ENCODE data around the gene ZNF774.
"Not testable (repeated sequence)": the region's sequence is repeated elsewhere in the genome, so short reads cannot be mapped to it uniquely, and the experiment has no call there.

ZNF774 gene

DNA sequence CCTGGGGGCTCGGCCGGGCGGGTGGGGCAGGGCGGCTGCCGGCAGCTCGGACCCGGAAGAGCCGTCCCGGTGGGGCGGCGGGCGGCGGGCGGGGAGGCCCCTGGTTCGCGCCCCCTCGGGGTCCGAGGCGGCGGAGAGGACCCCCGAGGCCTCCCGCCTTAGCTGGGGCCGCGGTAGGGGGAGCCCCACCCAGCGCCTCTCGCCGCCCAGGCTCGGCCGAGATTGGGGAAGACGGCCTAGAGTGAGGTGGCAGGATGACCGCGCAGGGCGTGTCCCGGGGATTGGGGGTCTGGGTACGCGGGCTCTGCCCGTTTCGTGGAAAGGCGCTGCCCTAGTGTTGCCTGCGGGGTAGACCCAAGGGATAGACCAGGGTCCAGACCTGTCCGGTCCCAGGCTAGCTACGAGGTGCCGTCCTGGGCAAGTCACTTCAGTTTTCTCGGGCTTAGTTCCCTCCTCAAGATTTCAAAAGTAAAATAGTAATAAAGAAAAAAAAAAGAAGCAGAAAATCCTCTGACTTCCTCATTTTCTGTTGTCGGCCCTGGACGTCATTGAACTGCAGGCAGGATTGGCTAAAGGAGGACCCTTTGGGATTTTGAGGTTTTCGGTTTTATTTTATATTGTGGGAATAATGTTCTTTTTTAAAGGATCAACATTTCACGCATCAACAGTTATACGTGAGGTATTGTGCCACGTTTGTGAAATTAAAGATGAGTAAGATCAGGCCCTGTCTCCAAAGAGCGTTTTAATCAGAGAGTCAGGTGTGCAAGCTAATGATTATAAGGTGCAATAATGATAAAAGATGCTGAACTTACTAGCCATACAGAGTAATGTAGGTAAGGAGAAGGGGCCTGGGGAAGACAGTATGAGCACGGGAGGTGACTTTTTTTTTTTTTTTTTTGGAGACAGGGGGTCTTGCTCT, 36.6 kb downstream of the ZNF774 start:
- peak; percentile 77 for DNase-seq (ENCODE audit: low read depth, low spot score)

DNA sequence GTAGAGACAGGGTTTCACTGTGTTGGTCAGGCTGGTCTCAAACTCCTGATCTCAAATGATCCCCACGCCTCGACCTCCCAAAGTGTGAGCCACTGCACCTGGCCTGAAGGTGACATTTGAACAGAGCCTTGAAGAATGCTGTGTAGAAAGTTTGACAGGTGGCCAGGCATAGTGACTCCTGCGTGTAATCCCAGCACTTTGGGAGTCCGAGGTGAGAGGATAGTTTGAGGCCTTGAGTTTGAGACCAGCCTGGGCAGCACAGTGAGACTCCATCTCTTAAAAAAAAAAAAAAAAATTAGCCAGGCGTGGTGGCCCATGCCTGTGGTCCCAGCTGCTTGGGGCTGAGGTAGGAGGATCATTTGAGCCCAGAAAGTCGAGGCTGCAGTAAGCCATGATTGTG, 37.4 kb downstream of the ZNF774 start:
- DNase-seq (ENCODE audit: low read depth, low spot score): no peak

DNA sequence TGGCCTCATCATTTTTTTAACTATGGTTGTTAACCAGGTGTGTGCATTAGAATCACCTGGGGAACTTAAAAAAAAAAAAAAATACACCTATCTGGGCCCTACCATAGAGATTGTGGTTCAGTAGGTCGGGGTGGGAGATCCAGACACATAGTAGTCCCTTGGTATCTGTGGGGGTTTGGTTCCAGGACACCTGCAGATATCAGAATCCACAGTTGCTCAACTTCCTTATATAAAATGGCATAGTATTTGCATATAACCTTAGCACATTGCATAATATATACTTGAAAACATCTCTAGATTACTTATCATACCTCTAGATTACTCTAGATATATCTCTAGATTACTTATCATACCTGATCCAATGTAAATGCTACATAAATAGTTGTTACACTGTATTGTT, 41.0 kb downstream of the ZNF774 start:
- no peak for DNase-seq (ENCODE audit: low read depth, low spot score)

DNA sequence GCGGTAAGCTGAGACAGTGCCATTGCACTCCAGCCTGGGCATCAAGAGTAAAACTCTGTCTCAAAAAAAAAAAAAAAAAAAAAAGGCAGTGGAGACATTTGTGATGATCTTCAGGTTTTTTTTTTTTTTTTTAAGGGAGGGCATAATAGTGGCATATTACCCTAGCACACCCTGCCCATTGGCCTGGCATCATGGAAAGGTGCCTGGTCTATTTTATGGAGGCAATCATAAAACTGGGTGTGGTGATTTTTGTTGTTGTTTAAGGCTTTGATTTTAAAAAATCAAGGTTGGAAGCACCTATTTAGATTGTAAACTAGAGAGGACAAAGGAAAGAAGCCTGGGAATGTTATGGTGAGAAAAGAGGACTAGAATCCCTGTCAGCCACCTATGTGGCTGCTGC, 42.0 kb downstream of the ZNF774 start:
- DNase-seq (ENCODE audit: low read depth, low spot score): no peak

DNA sequence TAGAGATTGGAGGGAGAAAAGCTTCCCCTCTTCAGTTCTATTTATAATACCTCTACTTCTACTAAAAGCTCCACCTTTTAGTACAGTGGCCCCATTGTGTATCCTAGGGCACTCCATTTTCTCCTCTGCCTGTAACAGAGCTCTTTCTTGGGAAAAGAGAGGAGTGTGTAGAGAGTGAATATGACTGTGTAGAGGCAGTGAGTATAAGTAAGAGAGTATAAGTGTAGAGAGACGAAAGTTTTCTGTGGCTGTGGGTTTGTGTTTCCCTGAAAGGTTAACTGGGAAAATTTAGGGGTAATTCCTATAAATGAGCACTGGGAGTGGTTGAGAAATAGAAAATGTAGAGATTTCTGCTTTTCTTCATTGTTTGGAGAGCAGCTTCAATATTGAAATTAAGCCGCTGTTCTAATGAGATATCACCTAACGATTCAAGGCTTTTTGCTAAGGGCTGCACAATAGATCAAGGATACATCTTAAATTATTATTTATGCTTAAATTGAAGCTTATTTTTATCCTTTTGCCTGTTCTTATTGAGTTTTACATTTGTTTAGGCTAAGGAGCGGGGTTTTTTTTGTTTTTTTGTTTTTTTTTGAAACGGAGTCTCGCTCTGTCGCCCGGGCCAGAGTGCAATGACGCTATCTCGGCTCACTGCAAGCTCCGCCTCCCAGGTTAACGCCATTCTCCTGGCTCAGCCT, 42.8 kb downstream of the ZNF774 start:
- no peak for DNase-seq (ENCODE audit: low read depth, low spot score)

DNA sequence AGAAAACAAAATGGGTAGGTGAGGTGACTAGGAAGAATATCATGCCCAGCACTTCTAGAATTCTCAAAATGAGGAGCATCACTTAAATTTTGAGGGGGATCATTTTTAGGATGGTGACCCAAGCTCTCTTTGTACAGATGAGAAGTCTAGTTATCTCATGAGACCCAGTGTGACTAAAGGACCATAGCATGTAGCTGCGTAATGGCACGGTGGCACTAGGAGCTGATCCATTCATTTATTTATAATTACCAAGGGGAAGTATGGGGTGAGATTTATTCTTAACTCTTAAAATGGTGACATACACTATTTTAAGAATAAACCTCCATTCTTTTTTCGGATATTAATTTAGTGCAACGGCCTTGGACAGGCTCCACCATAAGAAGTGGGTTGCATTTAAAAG, 44.2 kb downstream of the ZNF774 start:
- DNase-seq (ENCODE audit: low read depth, low spot score): no peak

DNA sequence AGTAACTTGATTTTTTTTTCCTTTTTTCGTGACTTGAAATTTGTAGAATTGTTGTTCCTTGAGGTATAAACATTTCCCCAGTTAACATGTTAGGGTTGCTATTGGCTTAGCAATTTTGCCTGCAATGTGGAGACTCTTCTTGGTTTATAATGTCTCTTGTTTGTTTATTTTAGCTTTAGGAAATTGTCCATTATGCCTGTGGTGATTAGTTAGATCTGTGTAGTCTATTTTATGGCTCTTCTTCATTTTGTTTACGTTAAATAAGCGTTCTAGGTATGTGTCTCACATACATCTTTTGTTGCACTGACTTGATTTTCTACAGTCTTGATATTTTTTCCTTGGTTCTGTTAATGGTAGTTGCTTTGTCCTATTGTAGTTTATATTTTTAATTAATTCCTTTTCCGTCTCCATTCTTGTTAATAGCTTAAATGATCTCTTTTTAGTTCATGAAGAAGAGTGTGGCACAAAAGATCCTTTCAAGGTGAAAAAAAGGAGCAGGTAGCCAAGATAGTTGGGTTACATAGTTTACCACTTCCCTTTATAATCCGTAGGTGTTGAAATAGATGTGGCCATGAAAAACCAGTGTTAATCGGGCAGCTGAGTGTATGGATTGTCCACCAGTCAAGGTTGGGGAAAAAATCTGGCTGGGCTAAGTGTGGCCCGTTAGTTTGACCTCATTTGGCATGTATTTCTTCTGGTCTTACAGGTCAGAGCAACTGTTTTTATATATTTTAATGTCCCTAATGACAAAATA, 48.1 kb downstream of the ZNF774 start:
- DNase-seq (ENCODE audit: low read depth, low spot score): no peak

DNA sequence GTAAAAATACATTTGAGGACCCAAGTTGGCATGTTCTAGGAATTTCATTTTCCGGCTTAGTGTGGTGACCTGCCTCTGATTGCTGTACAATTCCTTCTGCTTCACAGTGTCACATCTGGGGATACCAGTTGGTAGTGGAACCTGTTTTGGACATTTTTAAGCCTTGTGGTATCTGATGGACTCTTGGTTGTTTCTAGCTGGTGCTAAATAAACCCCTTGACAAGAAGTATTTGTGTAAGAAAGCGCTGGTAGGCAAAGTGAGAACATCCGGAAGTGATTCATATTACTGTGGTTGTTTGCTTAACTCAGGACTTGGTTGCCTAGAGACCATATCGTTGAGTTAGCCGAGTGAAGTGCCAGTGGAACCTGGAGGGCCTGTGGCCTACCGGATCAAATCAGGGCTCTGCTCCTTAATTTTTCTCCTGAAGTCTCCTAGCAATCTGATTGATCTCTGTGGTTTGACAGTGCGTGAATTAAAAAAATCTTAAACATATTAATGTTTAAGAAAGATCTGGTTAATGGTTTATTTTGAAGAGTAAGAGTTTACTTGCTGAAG, 48.8 kb downstream of the ZNF774 start:
- peak; percentile 96 for DNase-seq (ENCODE audit: low read depth, low spot score)

DNA sequence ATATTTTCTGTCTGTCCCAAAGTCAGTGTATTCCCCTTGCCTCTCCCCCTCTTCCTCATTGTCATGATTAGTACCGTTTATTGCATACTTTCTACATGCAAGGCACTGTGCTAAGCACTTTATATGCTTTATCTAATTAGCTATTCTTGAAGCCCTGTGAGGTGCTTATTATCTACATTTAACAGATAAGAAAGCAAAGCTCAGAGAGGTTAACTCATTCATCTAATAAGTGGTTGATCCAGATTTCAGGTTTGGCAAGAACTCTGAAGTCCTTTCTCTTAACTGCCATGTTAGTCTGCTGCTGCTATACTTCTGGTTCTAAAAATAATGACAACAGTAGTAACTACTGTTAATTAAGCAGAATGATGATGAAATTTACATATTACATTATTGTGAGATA, 49.4 kb downstream of the ZNF774 start:
- DNase-seq (ENCODE audit: low read depth, low spot score): no peak

DNA sequence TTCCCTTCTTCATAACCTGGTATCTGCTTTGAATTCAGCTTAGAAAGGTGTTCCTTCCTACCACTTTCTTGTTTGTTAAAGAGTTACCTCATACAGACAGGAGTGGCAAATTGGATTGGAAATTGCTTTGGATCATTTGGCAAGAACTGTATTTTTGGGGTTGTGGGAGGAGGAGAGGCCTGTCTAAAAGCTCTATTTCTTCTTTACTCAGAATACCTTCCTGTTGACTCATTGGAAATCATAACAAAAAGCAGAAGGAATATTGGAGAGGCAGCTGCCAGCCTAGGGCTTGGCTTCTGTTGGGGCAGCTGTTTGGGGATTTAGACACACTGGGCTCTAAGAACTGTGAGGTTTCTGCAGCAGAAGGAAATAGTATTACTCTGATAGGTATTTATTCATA, 50.1 kb downstream of the ZNF774 start:
- DNase-seq (ENCODE audit: low read depth, low spot score): peak; percentile 88

DNA sequence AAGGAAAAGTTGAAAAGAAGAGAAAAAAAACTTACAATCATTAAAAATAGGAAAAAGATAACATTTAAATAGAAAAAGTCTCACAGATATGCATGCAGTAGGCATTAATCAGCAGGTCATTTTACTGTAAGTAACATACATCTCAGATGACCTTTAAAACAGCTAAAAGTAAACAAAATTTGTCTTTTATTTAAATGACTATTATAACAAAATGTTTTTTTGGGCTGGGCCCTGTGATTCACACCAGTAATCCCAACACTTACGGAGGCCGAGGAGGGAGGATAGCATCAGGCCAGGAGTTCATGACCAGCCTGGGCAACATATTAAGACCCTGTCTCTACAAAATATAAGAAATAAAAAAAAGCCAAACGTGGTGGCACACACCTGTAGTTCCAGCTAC, 50.7 kb downstream of the ZNF774 start:
- DNase-seq (ENCODE audit: low read depth, low spot score): no peak

DNA sequence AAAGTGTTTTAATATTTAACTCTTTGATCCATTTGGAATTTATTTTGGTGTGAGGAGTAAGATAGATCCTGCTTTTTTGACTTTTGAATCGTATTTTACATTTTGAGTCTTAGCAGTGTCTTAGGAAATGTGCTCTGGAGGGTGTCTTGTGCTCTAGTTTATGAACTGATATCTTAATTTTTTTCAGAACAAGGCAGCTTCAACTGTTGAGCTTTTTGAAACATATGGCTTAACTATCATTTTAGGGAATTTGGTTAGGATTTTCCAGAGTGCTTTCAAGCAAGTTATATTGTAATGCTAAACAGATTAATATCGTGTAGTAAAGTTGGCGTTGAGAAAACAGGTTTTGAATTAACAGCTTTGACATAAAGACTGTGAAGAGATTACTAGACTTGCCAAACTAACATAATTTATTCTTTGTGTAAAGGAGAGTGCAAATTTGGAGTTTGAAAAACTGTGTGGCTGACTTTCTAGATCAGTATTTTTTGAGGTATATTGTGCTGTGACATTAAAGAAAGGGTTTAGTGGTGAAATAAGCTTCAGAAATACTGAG, 53.0 kb downstream of the ZNF774 start:
- no peak for DNase-seq (ENCODE audit: low read depth, low spot score)

DNA sequence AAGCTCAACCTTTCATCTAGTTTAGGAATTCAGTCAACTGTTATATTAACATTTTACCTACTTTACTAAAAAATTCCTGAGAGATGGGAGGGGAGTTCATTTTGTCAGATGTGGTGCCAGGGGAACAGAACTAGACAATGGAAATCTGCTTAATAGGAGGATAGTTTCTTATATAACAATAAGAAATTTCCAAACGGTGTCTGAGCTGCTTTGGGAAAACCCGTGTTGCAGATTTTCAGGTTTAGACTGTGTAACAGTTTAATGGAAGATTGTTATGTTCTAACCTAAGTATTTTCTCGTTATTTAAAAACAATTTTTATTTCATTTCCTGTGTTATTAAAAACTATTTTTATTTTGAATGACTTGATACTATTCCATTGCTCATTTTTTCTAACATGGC, 55.3 kb downstream of the ZNF774 start:
- DNase-seq (ENCODE audit: low read depth, low spot score): no peak

DNA sequence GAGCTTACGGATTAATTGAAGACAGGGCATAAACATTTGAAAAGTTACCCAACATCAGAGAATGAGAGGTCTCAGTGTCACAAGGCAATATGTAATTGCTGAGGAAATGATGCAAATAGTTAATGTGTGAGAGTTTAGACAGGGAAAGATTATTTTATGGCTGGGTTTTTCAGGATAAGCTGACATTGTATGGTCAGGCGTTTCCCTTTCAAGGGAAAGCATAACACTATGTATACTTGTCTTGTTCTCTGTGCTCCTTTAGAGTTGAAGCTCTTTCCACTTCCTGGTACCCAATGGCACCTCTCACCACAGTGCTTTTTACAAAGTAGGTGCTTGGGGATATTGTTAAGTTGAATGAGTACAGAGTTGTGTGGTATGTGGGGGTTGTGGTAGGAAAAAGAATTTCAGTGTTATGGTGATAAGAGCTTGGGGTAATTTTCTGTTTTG, 55.8 kb downstream of the ZNF774 start:
- no peak for DNase-seq (ENCODE audit: low read depth, low spot score)

DNA sequence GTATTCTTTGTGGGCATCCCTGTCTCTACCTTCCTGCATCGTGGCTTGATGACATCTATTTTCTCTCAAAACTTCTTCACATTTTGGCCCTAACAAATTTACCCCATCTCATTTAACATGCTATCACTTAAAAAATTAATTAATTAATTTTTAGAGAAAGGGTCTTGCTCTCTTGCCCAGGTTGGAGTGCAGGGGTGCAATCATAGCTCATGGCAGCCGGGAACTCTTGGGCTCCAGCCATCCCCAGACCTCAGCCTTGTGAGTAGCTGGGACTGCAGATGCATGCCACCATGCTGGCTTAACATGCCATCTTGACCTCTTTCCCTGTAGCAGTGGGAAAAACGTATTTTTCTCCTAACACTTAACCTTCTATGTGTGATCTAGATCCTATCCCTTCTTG, 56.6 kb downstream of the ZNF774 start:
- DNase-seq (ENCODE audit: low read depth, low spot score): no peak

DNA sequence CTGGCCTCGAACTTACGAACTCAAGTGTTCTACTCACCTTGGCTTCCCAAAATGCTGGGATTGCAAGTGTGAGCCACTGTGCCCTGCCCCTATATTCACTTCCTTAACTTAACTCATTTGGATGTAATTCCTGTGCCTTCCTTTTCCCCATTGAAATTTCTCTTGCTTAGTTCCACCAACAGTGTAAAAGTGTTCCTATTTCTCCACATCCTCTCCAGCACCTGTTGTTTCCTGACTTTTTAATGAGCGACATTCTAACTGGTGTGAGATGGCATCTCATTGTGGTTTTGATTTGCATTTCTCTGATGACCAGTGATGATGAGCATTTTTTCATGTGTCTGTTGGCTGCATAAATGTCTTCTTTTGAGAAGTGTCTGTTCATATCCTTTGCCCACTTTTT, 57.5 kb downstream of the ZNF774 start:
- not testable (repeated sequence) for DNase-seq (ENCODE audit: low read depth, low spot score)

DNA sequence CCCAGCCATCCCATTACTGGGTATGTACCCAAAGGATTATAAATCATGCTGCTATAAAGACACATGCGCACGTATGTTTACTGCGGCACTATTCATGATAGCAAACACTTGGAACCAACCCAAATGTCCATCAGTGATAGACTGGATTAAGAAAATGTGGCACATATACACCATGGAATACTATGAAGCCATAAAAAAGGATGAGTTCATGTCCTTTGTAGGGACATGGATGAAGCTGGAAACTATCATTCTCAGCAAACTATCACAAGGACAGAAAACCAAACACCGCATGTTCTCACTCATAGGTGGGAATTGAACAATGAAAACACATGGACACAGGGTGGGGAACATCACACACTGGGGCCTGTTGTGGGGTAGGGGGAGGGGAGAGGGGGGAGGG, 58.2 kb downstream of the ZNF774 start:
- DNase-seq (ENCODE audit: low read depth, low spot score): not testable (repeated sequence)

DNA sequence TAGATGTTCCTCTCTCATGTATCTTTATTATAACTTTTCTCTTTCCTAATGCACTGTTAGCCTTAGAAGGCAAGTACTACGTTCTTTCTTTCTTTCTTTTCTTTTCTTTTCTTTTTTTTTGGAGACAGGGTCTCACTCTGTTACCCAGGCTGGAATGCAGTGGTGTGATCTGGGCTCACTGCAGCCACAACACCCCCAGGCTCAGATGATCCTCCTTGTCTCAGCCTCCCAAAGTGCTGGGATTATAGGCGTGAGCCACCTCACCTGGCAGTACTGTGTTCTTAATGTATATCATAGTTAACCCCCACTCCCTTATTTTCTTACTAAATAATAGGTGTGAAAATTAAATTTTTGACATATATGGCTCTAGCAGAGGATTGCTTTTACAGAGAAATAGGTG, 59.1 kb downstream of the ZNF774 start:
- no peak for DNase-seq (ENCODE audit: low read depth, low spot score)

Data from astrocyte of the hippocampus (primary cell).